Glutamatergic neuron (in vitro differentiated cells): Measurements from ENCODE around the gene ADAM17. TPM values are rescaled to one million over a fixed set of nuclear protein-coding genes. Genes with fewer than 3 reads are reported as not detected.

Source experiments
- DNase-seq: peaks from one replicate; pipeline ENCODE4 v3.0.0; 2022
- H3K27ac Mint-ChIP-seq: one replicate; pipeline ENCODE4 v1.8.0; 2020; ENCODE audit warnings: mild to moderate bottlenecking, mixed read lengths, inconsistent platforms; ENCODE audit not compliant: unreplicated experiment
- H3K27me3 Mint-ChIP-seq: one replicate; pipeline ENCODE4 v1.8.0; 2020; ENCODE audit warnings: mild to moderate bottlenecking, moderate library complexity, mixed read lengths, inconsistent platforms; ENCODE audit not compliant: unreplicated experiment
- H3K36me3 Mint-ChIP-seq: one replicate; pipeline ENCODE4 v1.8.0; 2020; ENCODE audit warnings: mild to moderate bottlenecking, mixed read lengths, inconsistent platforms; ENCODE audit not compliant: unreplicated experiment
- H3K4me1 Mint-ChIP-seq: one replicate; pipeline ENCODE4 v1.8.0; 2020; ENCODE audit warnings: mild to moderate bottlenecking, low read depth, mixed read lengths, inconsistent platforms; ENCODE audit not compliant: unreplicated experiment
- H3K4me3 Mint-ChIP-seq: one replicate; pipeline ENCODE4 v1.8.0; 2020; ENCODE audit warnings: mild to moderate bottlenecking, mixed read lengths, inconsistent platforms; ENCODE audit not compliant: unreplicated experiment
- H3K9me3 Mint-ChIP-seq: one replicate; pipeline ENCODE4 v1.8.0; 2020; ENCODE audit warnings: mild to moderate bottlenecking, moderate library complexity, mixed read lengths, inconsistent platforms; ENCODE audit not compliant: unreplicated experiment
- total RNA-seq: library from RNA; stranded (reverse); fragmentation: NEBNext Ultra II Directional; extraction: Animal tissue kit (Norgen Biotek cat#: 25700); gene quantifications from one replicate; pipeline ENCODE4 v1.2.1, GENCODE V29; 2021; ENCODE audit not compliant: unreplicated experiment
- TF ChIP-seq, protein P1 (sequence below): fragments of 200-600 bp; sonication (generic); IDR thresholded peaks from one replicate; pipeline ENCODE4 v1.5.0; 2021; ENCODE audit not compliant: partially characterized antibody, unreplicated experiment

Gene ADAM17
- total RNA-seq, 1 donor from 2014 or later, result 23.8 TPM

DNA sequence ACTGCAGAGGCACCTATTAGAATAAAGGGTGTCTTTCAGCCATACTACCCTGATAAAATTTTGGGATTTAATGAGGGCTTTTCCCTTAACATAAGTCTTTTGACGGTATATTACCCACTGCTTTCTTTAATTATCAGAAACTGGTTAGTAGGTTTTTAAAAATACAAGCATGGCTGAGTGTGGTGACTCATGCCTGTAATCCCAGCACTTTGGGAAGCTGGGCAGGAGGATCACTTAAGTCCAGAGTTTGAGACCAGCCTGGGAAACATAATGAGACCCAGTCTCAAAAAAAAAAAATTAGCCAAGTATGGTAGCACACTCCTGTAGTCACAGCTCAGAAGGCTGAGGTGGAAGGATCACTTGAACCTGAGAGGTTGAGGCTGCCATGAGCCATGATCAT, 116.1 kb downstream of the ADAM17 start:
- H3K27me3 Mint-ChIP-seq, result no peaks in the 10 kb centered on the region
- no peak overlapping the region for H3K4me3 Mint-ChIP-seq
- TF ChIP-seq, protein P1, sequence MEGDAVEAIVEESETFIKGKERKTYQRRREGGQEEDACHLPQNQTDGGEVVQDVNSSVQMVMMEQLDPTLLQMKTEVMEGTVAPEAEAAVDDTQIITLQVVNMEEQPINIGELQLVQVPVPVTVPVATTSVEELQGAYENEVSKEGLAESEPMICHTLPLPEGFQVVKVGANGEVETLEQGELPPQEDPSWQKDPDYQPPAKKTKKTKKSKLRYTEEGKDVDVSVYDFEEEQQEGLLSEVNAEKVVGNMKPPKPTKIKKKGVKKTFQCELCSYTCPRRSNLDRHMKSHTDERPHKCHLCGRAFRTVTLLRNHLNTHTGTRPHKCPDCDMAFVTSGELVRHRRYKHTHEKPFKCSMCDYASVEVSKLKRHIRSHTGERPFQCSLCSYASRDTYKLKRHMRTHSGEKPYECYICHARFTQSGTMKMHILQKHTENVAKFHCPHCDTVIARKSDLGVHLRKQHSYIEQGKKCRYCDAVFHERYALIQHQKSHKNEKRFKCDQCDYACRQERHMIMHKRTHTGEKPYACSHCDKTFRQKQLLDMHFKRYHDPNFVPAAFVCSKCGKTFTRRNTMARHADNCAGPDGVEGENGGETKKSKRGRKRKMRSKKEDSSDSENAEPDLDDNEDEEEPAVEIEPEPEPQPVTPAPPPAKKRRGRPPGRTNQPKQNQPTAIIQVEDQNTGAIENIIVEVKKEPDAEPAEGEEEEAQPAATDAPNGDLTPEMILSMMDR, result no peak
- no peak for DNase-seq
- no peaks in the 10 kb centered on the region for H3K4me1 Mint-ChIP-seq
- H3K36me3 Mint-ChIP-seq, result peaks cover 4% of the 10 kb centered on the region
- H3K27ac Mint-ChIP-seq, result no peak overlapping the region
- no peaks in the 10 kb centered on the region for H3K9me3 Mint-ChIP-seq

Other genes with a start within 250 kb of the ADAM17 start
- 62.7 TPM for gene ITGB1BP1, start 132.3 kb downstream of the ADAM17 start, total RNA-seq
- 33.3 TPM for gene CPSF3, start 132.2 kb downstream of the ADAM17 start, total RNA-seq
- gene IAH1, start 81.3 kb downstream of the ADAM17 start, total RNA-seq, result 24.4 TPM
- gene YWHAQ, start 75.2 kb upstream of the ADAM17 start, total RNA-seq, result 533 TPM